OCI-LY3 (cell line): ENCODE data around the gene EYA2.

ENCODE experiments used
- H2AFZ ChIP-seq: fragments of 200-600, 300-600 bp; shearing (Covaris generic); 2 replicates; pipeline ENCODE4 v1.6.0; 2014; ENCODE audit warnings: antibody characterized with exemption, low read depth, low read length
- H3K27ac ChIP-seq: fragments of 200-600, 300-600 bp; sonication (generic); 2 replicates; pipeline ENCODE4 v1.5.1; 2014; ENCODE audit warnings: mild to moderate bottlenecking, low read length, moderate library complexity, mixed read lengths
- H3K27me3 ChIP-seq: fragments of 200-600, 300-600 bp; sonication (generic); 2 replicates; pipeline ENCODE4 v1.6.1; 2014; ENCODE audit warnings: low read depth, low read length, mixed read lengths
- H3K36me3 ChIP-seq: fragments of 200-600, 300-600 bp; sonication (generic); replicated peaks from 2 replicates; pipeline ENCODE3; 2014; ENCODE audit warnings: low read depth, low read length, mixed read lengths
- H3K4me1 ChIP-seq: fragments of 300-600, 200-600 bp; sonication (generic); 2 replicates; pipeline ENCODE4 v1.6.1; 2014; ENCODE audit warnings: low read length, mixed read lengths
- H3K4me2 ChIP-seq: fragments of 200-600, 300-600 bp; sonication (generic); 2 replicates; pipeline ENCODE4 v1.6.1; 2014; ENCODE audit warnings: low read length, mixed read lengths
- H3K4me3 ChIP-seq: fragments of 300-600, 200-600 bp; sonication (generic); 2 replicates; pipeline ENCODE4 v1.5.1; 2014; ENCODE audit warnings: antibody characterized with exemption, mild to moderate bottlenecking, low read length, moderate library complexity
- H3K79me2 ChIP-seq: fragments of 300-600, 200-600 bp; shearing (Covaris generic); 2 replicates; pipeline ENCODE4 v1.6.1; 2014; ENCODE audit warnings: mild to moderate bottlenecking, low read length, mixed read lengths
- H3K9ac ChIP-seq: fragments of 300-600, 200-600 bp; shearing (Covaris generic); 2 replicates; pipeline ENCODE4 v1.6.0; 2014; ENCODE audit warnings: mild to moderate bottlenecking, low read length, moderate library complexity
- H3K9me3 ChIP-seq: fragments of 200-600, 300-600 bp; shearing (Covaris generic); 2 replicates; pipeline ENCODE4 v1.6.1; 2014; ENCODE audit warnings: low read length, mixed read lengths; ENCODE audit not compliant: insufficient read depth
- H4K20me1 ChIP-seq: fragments of 200-600, 300-600 bp; sonication (generic); 2 replicates; pipeline ENCODE4 v1.6.1; 2016; ENCODE audit warnings: low read length, mixed read lengths; ENCODE audit not compliant: insufficient read depth
- EZH2phosphoT487 ChIP-seq: fragments of 200-600 bp; shearing (Covaris generic); IDR thresholded peaks from 2 replicates; pipeline ENCODE4 v1.6.1; 2018; ENCODE audit warnings: antibody characterized with exemption, mixed run types, low read depth
- TF ChIP-seq, protein P1 (sequence below): fragments of 200-600, 300-600 bp; sonication (generic); IDR thresholded peaks from 2 replicates; pipeline ENCODE4 v1.5.1; 2014; ENCODE audit warnings: antibody characterized with exemption, low read length, low read depth

The EYA2 gene

DNA sequence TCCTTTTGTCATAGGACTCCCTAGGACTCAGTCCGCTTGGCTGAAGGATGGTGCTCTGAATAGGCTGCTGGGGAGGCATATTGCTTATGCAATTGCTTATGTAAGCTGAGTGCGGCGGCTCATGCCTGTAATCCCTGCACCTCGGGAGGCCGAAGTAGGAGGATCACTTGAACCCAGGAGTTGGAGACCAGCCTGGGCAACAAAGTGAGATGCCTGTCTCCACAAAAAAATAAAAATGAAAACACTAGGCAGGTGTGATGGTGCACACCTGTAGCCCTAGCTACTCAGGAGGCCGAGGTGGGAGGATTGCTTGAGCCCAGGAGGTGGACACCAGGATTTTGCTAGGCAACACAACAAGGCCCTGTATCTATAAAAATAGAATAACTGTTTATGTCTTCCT lies 81.3 kb downstream of the EYA2 start:
- Histone ChIP-seq H3K4me3 (no peak overlapping the region), H3K9me3 (no peaks in the 10 kb centered on the region), H3K27ac (no peak overlapping the region), H3K4me1 (0 out of 2 replicates have a peak, but pooled peaks cover 7% of the 10 kb centered on the region), H3K36me3 (no peaks in the 10 kb centered on the region), H3K9ac (no peak overlapping the region), H3K4me2 (no peak overlapping the region), H3K79me2 (no peaks in the 10 kb centered on the region), H3K27me3 (peaks cover 26% of the 10 kb centered on the region), H4K20me1 (no peaks in the 10 kb centered on the region), H2AFZ (no peak overlapping the region)
- no peak for TF ChIP-seq EZH2phosphoT487
- TF ChIP-seq, protein P1, sequence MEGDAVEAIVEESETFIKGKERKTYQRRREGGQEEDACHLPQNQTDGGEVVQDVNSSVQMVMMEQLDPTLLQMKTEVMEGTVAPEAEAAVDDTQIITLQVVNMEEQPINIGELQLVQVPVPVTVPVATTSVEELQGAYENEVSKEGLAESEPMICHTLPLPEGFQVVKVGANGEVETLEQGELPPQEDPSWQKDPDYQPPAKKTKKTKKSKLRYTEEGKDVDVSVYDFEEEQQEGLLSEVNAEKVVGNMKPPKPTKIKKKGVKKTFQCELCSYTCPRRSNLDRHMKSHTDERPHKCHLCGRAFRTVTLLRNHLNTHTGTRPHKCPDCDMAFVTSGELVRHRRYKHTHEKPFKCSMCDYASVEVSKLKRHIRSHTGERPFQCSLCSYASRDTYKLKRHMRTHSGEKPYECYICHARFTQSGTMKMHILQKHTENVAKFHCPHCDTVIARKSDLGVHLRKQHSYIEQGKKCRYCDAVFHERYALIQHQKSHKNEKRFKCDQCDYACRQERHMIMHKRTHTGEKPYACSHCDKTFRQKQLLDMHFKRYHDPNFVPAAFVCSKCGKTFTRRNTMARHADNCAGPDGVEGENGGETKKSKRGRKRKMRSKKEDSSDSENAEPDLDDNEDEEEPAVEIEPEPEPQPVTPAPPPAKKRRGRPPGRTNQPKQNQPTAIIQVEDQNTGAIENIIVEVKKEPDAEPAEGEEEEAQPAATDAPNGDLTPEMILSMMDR: no peak

DNA sequence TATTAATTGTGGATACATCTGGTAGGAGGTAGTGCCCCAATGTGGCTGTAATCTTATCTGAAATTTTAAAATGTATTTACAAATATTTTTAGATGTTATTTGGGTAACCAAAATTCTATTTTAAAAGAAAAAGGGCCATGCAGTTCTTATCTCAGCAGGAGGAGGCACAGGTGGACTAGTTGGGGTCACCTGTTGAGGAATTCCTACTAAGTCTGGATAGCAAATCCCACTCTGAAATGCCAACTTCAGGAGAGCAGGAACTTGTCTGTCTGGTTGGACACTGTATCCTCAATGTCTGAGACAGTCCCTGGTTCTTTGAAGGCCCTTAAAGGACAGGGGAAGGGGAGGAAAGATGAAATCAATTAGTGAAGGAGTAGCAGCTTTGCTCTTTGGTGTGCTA lies 82.6 kb downstream of the EYA2 start:
- Histone ChIP-seq H3K79me2 (no peaks in the 10 kb centered on the region), H3K4me3 (no peak overlapping the region), H3K27me3 (peaks cover 30% of the 10 kb centered on the region), H4K20me1 (no peaks in the 10 kb centered on the region), H3K36me3 (no peaks in the 10 kb centered on the region), H3K27ac (no peak overlapping the region), H3K4me2 (no peak overlapping the region), H3K9ac (no peak overlapping the region), H2AFZ (no peak overlapping the region), H3K9me3 (no peaks in the 10 kb centered on the region), H3K4me1 (0 out of 2 replicates have a peak, but pooled peaks cover 4% of the 10 kb centered on the region)
- TF ChIP-seq, protein P1: no peak

DNA sequence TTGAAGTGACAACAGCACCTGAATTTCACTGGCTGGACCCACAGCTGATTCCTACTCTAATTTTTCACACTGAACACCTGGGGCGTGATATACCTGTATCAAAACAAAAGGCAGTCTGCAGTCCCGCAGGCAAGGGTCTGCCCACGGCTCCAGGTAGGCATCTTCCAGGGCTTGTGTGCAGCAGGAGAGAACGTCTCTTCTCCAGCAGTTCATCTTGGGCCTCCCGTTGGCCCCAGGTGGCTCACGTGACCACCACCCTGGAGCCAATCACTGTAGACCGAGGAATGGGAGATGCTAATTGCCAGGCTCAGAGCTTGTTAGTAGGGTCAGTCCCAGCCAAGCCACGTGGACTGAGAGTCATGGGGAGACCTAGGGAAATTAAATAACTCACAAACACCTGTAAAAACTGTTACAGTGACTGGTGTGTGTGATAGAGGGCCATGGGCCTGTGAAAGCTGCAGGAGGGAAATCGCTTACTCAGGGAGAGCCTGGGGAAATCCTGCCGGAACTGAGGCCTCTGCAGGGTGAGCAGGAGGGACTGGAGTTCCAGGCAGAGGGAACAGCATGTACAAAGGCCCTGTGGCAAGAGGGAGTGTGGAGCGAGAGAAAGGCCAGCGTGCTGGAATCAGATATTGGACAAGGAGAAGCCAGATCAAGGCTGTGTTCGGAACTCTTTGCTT lies 83.4 kb downstream of the EYA2 start:
- H3K4me1 ChIP-seq: 0 out of 2 replicates have a peak, but pooled peaks cover 4% of the 10 kb centered on the region
- no peak overlapping the region for H3K9ac ChIP-seq
- no peaks in the 10 kb centered on the region for H3K36me3 ChIP-seq
- H3K27me3 ChIP-seq: peaks cover 22% of the 10 kb centered on the region
- no peak overlapping the region for H3K4me3 ChIP-seq
- H3K27ac ChIP-seq: no peak overlapping the region
- no peaks in the 10 kb centered on the region for H4K20me1 ChIP-seq
- H3K79me2 ChIP-seq: no peaks in the 10 kb centered on the region
- H3K4me2 ChIP-seq: no peak overlapping the region
- H2AFZ ChIP-seq: no peak overlapping the region
- peaks cover 2% of the 10 kb centered on the region; the same call in 1 of the 2 replicates for H3K9me3 ChIP-seq
- TF ChIP-seq, protein P1: no peak
- no peak for TF ChIP-seq EZH2phosphoT487

DNA sequence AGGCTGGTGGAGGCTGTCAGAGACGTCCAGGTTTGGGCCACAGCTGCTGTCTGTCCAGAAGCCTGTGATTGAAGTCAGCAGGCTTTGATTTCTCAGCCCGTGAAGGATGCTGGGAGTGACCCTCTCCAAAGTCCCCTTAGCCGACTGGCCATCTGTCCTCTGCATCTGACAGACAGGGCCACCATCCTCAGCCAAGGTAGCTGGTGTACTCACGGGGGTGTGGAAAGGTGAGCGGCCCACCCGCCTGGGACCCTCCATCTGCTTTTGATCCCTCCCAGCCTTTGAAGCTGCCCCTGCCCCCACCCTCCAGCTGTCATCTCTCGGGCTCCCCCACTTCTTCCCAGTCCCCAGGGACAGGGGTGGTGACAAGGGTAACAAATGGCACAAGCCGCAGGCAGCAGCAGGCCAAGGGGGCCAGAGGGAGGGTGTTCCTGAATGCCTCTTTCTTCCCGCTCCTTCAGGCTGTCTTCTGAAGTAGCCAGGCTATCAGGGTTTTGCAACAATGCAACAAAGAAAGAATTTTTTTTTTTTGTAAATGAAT lies 84.4 kb downstream of the EYA2 start:
- Histone ChIP-seq H3K79me2 (no peaks in the 10 kb centered on the region), H3K9ac (no peak overlapping the region), H3K4me2 (no peak overlapping the region)

More for the DNA sequence above, 84.4 kb downstream of the EYA2 start:
- Histone ChIP-seq H3K4me3 (no peak overlapping the region), H3K9me3 (peaks cover 7% of the 10 kb centered on the region; the same call in 1 of the 2 replicates), H3K27me3 (peaks cover 21% of the 10 kb centered on the region), H2AFZ (no peak overlapping the region), H4K20me1 (no peaks in the 10 kb centered on the region), H3K4me1 (no peaks in the 10 kb centered on the region), H3K36me3 (no peaks in the 10 kb centered on the region), H3K27ac (no peak overlapping the region)
- TF ChIP-seq, protein P1: no peak
- no peak for TF ChIP-seq EZH2phosphoT487
